ENCODE results near the gene GRIN2A.

- TF ChIP-seq PATZ1 (CRISPR knock-in tag; IDR thresholded peaks at IDR 0.05; ENCODE audit: borderline replicate concordance) (no peak), ZFP3 (CRISPR knock-in tag; IDR thresholded peaks at IDR 0.05) (no peak), TCF4 (CRISPR knock-in tag; IDR thresholded peaks at IDR 0.05; ENCODE audit: borderline replicate concordance) (no peak), POU6F1 (CRISPR knock-in tag; IDR thresholded peaks at IDR 0.05; ENCODE audit: borderline replicate concordance, low read depth) (no peak), CSRNP3 (CRISPR knock-in tag; IDR thresholded peaks at IDR 0.05) (no peak), TSHZ2 (CRISPR knock-in tag; IDR thresholded peaks at IDR 0.05) (no peak), TOX (CRISPR knock-in tag; IDR thresholded peaks at IDR 0.05; ENCODE audit: borderline replicate concordance) (no peak), ZC3H10 (CRISPR knock-in tag; IDR thresholded peaks at IDR 0.05) (no peak), ARNTL (CRISPR knock-in tag; IDR thresholded peaks at IDR 0.05; ENCODE audit: borderline replicate concordance, low read depth) (no peak)
These were observed 114.4 kb downstream of the GRIN2A start for GRCh38 chr16:10067835-10068234.

Measured in SK-N-SH treated with all-trans-retinoic acid at 6 μM for 48 hours (cell line).